Left renal pelvis (tissue), 4 donors: Measurements from ENCODE around the gene DSTYK. TPM values are rescaled to one million over a fixed set of nuclear protein-coding genes. Genes with fewer than 3 reads are reported as not detected.
A peak's percentile ranks its signal among the peaks of the same experiment; 100 is the strongest.
"Not testable (repeated sequence)": the region's sequence is repeated elsewhere in the genome, so short reads cannot be mapped to it uniquely, and the experiment has no call there.

ENCODE experiments used
- DNase-seq, 4 donors: peaks; one replicate each; pipeline ENCODE4 v3.0.0-alpha.2; 2013; ENCODE audit warnings: low read depth in 4 of 4, low spot score in 3 of 4
- polyA plus RNA-seq, 4 donors: library from polyadenylated mRNA; unstranded; fragments of 120-200 nt; gene quantifications; one replicate each; pipeline ENCODE4 v1.2.1, GENCODE V29; 2013; ENCODE audit not compliant: insufficient read length in 4 of 4

The DSTYK gene
- polyA plus RNA-seq, 4 donors: 16.4 to 20.4 (median 17.5) TPM

GRCh38 chr1:205243350-205244191 is 32.1 kb upstream of the DSTYK start:
- no peak for DNase-seq

GRCh38 chr1:205241366-205242030 is 30.0 kb upstream of the DSTYK start:
- no peak for DNase-seq

GRCh38 chr1:205240569-205240968 is 29.1 kb upstream of the DSTYK start:
- no peak for DNase-seq

GRCh38 chr1:205240118-205240517 is 28.6 kb upstream of the DSTYK start:
- DNase-seq: no peak

GRCh38 chr1:205239078-205239477 is 27.6 kb upstream of the DSTYK start:
- DNase-seq: no peak

GRCh38 chr1:205237526-205238484 is 26.3 kb upstream of the DSTYK start:
- no peak for DNase-seq

- no peak for DNase-seq
These were observed 25.5 kb upstream of the DSTYK start for GRCh38 chr1:205236951-205237475.

- no peak for DNase-seq
These were observed 25.0 kb upstream of the DSTYK start for GRCh38 chr1:205236526-205236925.

- DNase-seq: no peak
These were observed 24.4 kb upstream of the DSTYK start for GRCh38 chr1:205235951-205236350.

GRCh38 chr1:205233986-205234385 is 22.5 kb upstream of the DSTYK start:
- not testable (repeated sequence) for DNase-seq

- DNase-seq: no peak
These were observed 21.5 kb upstream of the DSTYK start for GRCh38 chr1:205232945-205233397.

- DNase-seq: no peak
These were observed 20.8 kb upstream of the DSTYK start for GRCh38 chr1:205232127-205232820.

GRCh38 chr1:205230982-205231381 is 19.5 kb upstream of the DSTYK start:
- no peak for DNase-seq

GRCh38 chr1:205229916-205230700 is 18.6 kb upstream of the DSTYK start:
- no peak for DNase-seq

GRCh38 chr1:205229399-205229871 is 17.9 kb upstream of the DSTYK start:
- DNase-seq: no peak

GRCh38 chr1:205228093-205228521 is 16.6 kb upstream of the DSTYK start:
- no peak for DNase-seq

GRCh38 chr1:205227584-205228013 is 16.1 kb upstream of the DSTYK start, which contains the start of gene TMCC2:
TSS of gene TMCC2 (plus strand) at chr1:205227946. CDS start at chr1:205228565, 619 bp downstream.
- peak; percentile 79 to 89 (median 82) for DNase-seq

- DNase-seq: no peak
These were observed 15.5 kb upstream of the DSTYK start for GRCh38 chr1:205226868-205227583.
